ENCODE data around the gene AKR1C1.
"Not testable (repeated sequence)": the region's sequence is repeated elsewhere in the genome, so short reads cannot be mapped to it uniquely, and the experiment has no call there.

Gene AKR1C1

GRCh38 chr10:4962876-4963814 is at the start of gene AKR1C1:
AKR1C1 (plus strand) TSS chr10:4963415; CDS start chr10:4963445, 30 bp downstream.
- DNase-seq = not testable (repeated sequence)

GRCh38 chr10:4914213-4914850 is 48.9 kb upstream of the AKR1C1 start:
- no peak for DNase-seq

GRCh38 chr10:4916086-4916716 is 47.0 kb upstream of the AKR1C1 start:
- DNase-seq = no peak

GRCh38 chr10:4918236-4918635 is 45.0 kb upstream of the AKR1C1 start:
- DNase-seq = no peak

GRCh38 chr10:4924482-4924881 is 38.7 kb upstream of the AKR1C1 start:
- not testable (repeated sequence) for DNase-seq

GRCh38 chr10:4926400-4926799 is 36.8 kb upstream of the AKR1C1 start:
- DNase-seq = no peak

GRCh38 chr10:4931587-4931986 is 31.6 kb upstream of the AKR1C1 start:
- no peak for DNase-seq

GRCh38 chr10:4934391-4934987 is 28.7 kb upstream of the AKR1C1 start:
- DNase-seq = no peak

GRCh38 chr10:4937346-4937745 is 25.9 kb upstream of the AKR1C1 start:
- DNase-seq = no peak

- DNase-seq = no peak
Measured at GRCh38 chr10:4939224-4940072, 23.8 kb upstream of the AKR1C1 start.

- DNase-seq = not testable (repeated sequence)
Measured at GRCh38 chr10:4940073-4940428, 23.2 kb upstream of the AKR1C1 start.

- DNase-seq = not testable (repeated sequence)
Measured at GRCh38 chr10:4940909-4941308, 22.3 kb upstream of the AKR1C1 start.

GRCh38 chr10:4941540-4942330 is 21.5 kb upstream of the AKR1C1 start:
- DNase-seq = no peak

GRCh38 chr10:4942931-4943330 is 20.3 kb upstream of the AKR1C1 start:
- DNase-seq = not testable (repeated sequence)

GRCh38 chr10:4943416-4943815 is 19.8 kb upstream of the AKR1C1 start:
- DNase-seq = not testable (repeated sequence)

- DNase-seq = no peak
Measured at GRCh38 chr10:4943821-4944220, 19.4 kb upstream of the AKR1C1 start.

- no peak for DNase-seq
Measured at GRCh38 chr10:4944841-4945240, 18.4 kb upstream of the AKR1C1 start.

- no peak for DNase-seq
Measured at GRCh38 chr10:4945766-4946717, 17.2 kb upstream of the AKR1C1 start.

- no peak for DNase-seq
Measured at GRCh38 chr10:4947039-4947634, 16.1 kb upstream of the AKR1C1 start.
